ENCODE measurements around the gene TXNDC2.

DNA sequence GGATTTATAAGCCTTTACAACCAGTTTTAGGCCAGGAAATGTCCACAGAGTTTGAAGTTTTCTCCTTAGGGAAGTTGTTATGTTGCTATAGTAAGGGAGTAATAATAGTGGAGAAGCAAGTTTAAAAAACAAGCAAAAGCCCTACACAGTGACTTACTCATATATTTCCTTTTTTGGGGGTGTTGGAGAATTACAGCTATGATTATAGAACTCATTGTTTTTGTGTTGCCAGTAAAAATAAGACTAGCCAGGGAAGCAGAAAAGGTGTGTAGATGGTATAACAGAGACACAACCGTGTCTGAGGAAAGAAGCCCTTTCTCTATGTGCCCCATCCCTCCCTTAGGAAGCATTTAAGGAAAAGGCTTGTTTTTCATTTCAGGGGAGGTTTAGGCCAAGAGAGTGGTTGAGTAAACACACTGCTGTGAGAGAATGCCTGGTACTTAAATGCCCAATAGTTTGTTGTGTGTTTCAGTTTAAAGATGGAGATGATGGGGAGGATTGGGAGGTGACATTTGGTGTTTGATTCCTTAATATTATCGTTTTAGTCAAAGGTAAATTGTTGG lies 30.4 kb downstream of the TXNDC2 start:
- TF ChIP-seq, protein P1, sequence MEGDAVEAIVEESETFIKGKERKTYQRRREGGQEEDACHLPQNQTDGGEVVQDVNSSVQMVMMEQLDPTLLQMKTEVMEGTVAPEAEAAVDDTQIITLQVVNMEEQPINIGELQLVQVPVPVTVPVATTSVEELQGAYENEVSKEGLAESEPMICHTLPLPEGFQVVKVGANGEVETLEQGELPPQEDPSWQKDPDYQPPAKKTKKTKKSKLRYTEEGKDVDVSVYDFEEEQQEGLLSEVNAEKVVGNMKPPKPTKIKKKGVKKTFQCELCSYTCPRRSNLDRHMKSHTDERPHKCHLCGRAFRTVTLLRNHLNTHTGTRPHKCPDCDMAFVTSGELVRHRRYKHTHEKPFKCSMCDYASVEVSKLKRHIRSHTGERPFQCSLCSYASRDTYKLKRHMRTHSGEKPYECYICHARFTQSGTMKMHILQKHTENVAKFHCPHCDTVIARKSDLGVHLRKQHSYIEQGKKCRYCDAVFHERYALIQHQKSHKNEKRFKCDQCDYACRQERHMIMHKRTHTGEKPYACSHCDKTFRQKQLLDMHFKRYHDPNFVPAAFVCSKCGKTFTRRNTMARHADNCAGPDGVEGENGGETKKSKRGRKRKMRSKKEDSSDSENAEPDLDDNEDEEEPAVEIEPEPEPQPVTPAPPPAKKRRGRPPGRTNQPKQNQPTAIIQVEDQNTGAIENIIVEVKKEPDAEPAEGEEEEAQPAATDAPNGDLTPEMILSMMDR (IDR thresholded peaks at IDR 0.05; ENCODE audit: low read depth, low read length, missing input control) = no peak
- TF ChIP-seq, protein P2, sequence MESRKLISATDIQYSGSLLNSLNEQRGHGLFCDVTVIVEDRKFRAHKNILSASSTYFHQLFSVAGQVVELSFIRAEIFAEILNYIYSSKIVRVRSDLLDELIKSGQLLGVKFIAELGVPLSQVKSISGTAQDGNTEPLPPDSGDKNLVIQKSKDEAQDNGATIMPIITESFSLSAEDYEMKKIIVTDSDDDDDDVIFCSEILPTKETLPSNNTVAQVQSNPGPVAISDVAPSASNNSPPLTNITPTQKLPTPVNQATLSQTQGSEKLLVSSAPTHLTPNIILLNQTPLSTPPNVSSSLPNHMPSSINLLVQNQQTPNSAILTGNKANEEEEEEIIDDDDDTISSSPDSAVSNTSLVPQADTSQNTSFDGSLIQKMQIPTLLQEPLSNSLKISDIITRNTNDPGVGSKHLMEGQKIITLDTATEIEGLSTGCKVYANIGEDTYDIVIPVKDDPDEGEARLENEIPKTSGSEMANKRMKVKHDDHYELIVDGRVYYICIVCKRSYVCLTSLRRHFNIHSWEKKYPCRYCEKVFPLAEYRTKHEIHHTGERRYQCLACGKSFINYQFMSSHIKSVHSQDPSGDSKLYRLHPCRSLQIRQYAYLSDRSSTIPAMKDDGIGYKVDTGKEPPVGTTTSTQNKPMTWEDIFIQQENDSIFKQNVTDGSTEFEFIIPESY (IDR thresholded peaks at IDR 0.05) = no peak
- TF ChIP-seq GABPA (IDR thresholded peaks at IDR 0.05 in 1 of 2, conservative IDR thresholded peaks at IDR 0.05 in 1 of 2) = no peak
- TF ChIP-seq, protein P3, sequence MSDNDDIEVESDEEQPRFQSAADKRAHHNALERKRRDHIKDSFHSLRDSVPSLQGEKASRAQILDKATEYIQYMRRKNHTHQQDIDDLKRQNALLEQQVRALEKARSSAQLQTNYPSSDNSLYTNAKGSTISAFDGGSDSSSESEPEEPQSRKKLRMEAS (IDR thresholded peaks at IDR 0.05) = no peak
- TF ChIP-seq, protein P4, sequence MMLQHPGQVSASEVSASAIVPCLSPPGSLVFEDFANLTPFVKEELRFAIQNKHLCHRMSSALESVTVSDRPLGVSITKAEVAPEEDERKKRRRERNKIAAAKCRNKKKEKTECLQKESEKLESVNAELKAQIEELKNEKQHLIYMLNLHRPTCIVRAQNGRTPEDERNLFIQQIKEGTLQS (IDR thresholded peaks at IDR 0.05) = no peak
- TF ChIP-seq NR2F2 (IDR thresholded peaks at IDR 0.05) = no peak

Data from liver (tissue), 3 donors.